ENCODE data around the gene LRP5. TPM values are rescaled to one million over a fixed set of nuclear protein-coding genes. Genes with fewer than 3 reads are reported as not detected.
A peak's percentile ranks its signal among the peaks of the same experiment; 100 is the strongest.

The LRP5 gene
- total and polyA plus RNA-seq, 9 of the 15 experiments (the other 6 are each of a cell fraction or from before 2014, with no cell fraction given) = 0.48 to 44.2 (median 13.5) TPM

- TF ChIP-seq ZBTB11 (CRISPR knock-in tag; IDR thresholded peaks at IDR 0.05) (no peak), TRIM28 (IDR thresholded peaks at IDR 0.05) (no peak), NFE2L1 (tag; IDR thresholded peaks at IDR 0.05; ENCODE audit: borderline replicate concordance, low read depth) (no peak), ZNF347 (CRISPR knock-in tag; IDR thresholded peaks at IDR 0.05; ENCODE audit: low read depth) (no peak), PTRF (tag; IDR thresholded peaks at IDR 0.05) (no peak), DDX20 (tag; IDR thresholded peaks at IDR 0.05; ENCODE audit: low read depth) (no peak), DEAF1 (CRISPR knock-in tag; IDR thresholded peaks at IDR 0.05) (no peak), EP300 (IDR thresholded peaks at IDR 0.05; ENCODE audit: low read length) (no peak), HNRNPLL (IDR thresholded peaks at IDR 0.05; ENCODE audit: low read depth, low read length, poor library complexity, severe bottlenecking) (no peak), E2F8 (IDR thresholded peaks at IDR 0.05; ENCODE audit: low read depth, partially characterized antibody) (no peak), ZSCAN29 (IDR thresholded peaks at IDR 0.05) (no peak), MIER1 (IDR thresholded peaks at IDR 0.05; ENCODE audit: low read depth) (no peak), RFX7 (CRISPR knock-in tag; IDR thresholded peaks at IDR 0.05) (no peak), XRCC3 (IDR thresholded peaks at IDR 0.05) (no peak), SP1 (CRISPR knock-in tag; IDR thresholded peaks at IDR 0.05) (peak; percentile 65; the same call in 1 of the 2 replicates), ZNF316 (IDR thresholded peaks at IDR 0.05) (no peak), ZNF778 (CRISPR knock-in tag; IDR thresholded peaks at IDR 0.05) (no peak), ZNF12 (CRISPR knock-in tag; IDR thresholded peaks at IDR 0.05) (no peak), ZNF134 (CRISPR knock-in tag; conservative IDR thresholded peaks at IDR 0.05) (no peak)
These were observed 3.0 kb downstream of the LRP5 start (continued) for GRCh38 chr11:68315171-68315920.

Data from K562 (cell line).